Stimulated activated CD4-positive, alpha-beta T cell treated with anti-CD3 and anti-CD28 coated beads, Interleukin-2, amount 100 ng/mL, for 24 hours (primary cell): ENCODE data around the gene SNX30.

Experiments used
- DNase-seq, 2 donors: peaks; one replicate each; pipeline ENCODE4 v3.0.0-alpha.2; 2020

Gene SNX30

GRCh38 chr9:112752334-112753125 is 2.0 kb downstream of the SNX30 start:
- no peak for DNase-seq

DNA sequence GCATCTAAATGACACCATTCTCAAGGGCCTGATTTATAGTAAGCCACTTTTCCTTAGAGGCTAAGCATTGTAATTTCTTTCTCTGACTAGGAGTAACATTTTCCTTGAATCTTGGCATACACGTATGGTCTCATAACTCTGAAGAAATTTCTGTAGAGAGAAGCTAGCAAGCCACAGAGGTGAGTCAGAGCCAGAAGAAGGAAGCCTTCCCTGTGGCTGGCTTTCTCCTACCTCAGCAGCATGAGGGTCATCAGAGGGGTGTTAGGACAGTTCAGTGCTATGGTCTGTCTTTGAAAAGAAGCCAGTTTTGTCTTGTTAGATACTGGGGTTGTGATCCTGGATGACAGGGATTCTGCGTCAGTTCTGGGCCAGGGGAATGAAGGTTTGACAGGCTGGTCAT is 3.2 kb downstream of the SNX30 start:
- DNase-seq = peak in 1 of 2 donors; percentile 15

DNA sequence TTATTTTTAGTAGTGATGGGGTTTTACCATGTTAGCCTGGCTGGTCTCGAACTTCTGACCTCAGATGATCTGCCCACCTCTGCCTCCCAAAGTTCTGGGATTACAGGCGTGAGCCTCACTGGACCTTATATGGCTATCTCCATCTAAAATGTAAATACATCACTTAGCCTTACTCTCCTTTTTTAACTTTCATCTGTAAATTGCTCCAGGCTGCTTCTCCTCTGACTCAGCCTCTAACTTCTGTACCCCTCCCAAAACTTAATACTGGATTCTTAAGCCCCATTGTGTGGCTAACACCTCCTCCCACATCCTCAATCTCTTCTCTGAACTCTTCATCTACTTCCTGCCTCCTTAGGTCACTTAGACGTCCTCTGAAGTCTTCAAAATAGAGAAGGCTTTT is 4.0 kb downstream of the SNX30 start:
- DNase-seq = peak in 1 of 2 donors; percentile 40

DNA sequence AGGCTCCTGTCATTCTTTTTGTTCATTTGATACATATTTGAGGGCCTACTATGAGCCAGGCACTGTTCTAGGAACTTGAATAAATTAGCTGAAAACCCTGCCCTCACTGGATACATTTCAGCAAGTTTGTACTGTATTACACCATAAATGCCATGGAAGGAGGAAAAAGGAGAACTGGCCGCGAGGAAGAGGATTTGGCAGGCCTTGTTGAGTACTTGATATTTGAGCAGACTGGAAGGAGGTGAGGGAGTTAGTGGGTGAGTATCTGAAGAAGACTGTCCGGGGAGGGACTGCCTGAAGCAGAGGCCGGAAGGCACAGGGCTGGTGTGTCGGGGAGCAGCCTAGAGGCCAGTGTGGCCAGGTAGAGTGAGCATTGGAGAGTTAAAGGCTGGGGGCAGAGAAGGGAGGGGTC is 4.5 kb downstream of the SNX30 start:
- DNase-seq = no peak

GRCh38 chr9:112755675-112756074 is 5.1 kb downstream of the SNX30 start:
- DNase-seq = no peak

- no peak for DNase-seq
These were observed 6.8 kb downstream of the SNX30 start for GRCh38 chr9:112757282-112757883.

GRCh38 chr9:112757940-112758339 is 7.4 kb downstream of the SNX30 start:
- no peak for DNase-seq

- no peak for DNase-seq
These were observed 10.3 kb downstream of the SNX30 start for GRCh38 chr9:112760821-112761220.

- DNase-seq = no peak
These were observed 11.5 kb downstream of the SNX30 start for GRCh38 chr9:112761912-112762655.

- DNase-seq = no peak
These were observed 12.4 kb downstream of the SNX30 start for GRCh38 chr9:112762726-112763518.

DNA sequence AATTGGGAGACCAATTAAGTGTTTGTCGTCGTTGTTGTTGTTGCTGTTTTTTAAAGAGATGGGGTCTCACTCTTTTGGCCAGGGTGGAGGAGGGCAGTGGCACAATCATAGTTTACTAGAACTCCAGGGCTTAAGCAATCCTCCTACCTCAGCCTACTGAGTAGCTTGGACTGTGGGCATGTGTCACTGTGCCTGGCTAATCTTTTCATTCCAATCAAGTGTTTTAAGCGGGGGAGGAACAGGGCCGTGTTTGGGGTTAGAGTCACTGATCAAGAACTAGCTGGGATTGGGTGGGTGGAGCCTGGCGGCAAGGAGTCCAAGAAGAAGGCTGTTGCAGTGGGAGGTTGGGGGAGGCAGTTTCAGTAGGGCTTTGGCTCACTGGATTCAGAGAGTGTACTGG is 13.8 kb downstream of the SNX30 start:
- no peak for DNase-seq

GRCh38 chr9:112764837-112765236 is 14.3 kb downstream of the SNX30 start:
- DNase-seq = no peak

DNA sequence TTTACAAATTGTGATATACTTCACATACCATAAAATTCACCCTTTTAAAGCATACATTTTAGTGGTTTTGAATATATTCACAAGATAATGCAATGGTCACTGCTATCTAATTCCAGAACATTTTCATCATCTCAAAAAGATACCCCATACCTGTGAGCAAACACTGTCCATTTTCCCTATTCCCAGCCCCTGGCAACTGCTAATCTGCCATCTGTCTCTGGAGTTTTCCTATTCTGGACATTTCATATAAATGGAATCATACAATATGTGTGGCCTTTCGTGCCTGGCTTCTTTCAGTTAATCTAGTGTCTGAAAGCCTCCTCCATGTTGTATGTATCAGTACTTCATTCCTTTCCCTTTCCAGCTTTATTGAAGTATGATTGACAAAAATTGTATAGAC is 14.7 kb downstream of the SNX30 start:
- DNase-seq = no peak

- no peak for DNase-seq
These were observed 21.0 kb downstream of the SNX30 start for GRCh38 chr9:112771359-112772214.

DNA sequence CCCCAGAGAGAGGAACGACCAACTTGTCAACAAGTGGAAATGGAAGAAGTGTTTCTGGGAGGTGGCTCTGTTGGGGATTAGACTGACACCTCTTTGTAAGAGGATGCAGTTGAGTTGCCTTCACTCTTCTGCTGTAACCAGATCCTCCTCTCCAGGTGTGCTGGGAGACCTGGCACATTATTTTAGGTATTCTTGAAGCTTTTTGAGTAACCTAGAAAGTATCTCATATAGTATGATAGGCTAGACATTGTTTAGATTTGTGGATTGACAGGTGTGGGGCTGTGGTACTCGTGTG is 21.6 kb downstream of the SNX30 start:
- DNase-seq = no peak

GRCh38 chr9:112772551-112772950 is 22.0 kb downstream of the SNX30 start:
- no peak for DNase-seq

DNA sequence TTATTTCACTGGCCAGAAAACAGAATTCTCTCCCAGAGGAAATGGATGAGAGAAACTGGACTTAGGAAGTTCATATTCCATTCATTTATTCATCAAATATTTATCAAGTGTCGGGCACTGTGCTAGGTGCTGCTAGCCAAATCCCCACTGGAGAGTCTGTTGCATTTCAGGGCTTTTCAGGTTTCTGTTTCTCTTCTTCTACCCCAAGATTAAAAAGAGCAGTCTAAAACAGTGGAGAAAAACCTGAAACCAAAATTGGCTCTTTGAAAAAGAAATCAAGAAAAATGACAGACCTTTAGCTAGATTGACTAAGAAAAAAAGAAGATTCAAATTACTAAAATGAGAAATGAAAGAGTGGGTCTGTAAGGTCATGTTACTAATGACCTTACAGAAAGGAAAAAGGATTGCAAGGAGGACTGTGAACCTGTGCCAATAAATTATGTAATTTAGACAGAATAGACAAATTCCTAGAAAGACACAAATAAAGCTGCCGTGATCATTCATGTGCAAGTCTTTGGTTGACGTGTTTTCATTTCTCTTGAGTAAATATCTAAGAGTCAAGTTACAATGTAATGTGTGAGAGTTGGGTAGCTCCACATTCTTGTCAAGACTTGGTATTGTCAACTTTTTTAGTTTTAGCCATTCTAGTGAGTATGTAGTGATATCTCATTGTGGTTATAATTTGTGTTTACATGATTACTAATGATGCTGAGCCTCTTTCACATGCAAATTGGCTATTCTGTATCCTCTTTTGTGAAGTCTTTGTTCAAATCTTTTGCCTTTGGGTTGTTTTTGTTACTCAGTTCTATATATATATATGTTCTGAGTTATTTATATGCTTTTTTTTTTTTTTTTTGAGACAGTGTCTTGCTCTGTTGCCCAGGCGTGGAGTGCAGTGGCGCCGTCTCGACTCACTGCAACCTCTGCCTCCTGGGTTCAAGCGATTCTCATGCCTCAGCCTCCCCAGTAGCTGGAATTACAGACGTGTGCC is 23.7 kb downstream of the SNX30 start:
- no peak for DNase-seq

DNA sequence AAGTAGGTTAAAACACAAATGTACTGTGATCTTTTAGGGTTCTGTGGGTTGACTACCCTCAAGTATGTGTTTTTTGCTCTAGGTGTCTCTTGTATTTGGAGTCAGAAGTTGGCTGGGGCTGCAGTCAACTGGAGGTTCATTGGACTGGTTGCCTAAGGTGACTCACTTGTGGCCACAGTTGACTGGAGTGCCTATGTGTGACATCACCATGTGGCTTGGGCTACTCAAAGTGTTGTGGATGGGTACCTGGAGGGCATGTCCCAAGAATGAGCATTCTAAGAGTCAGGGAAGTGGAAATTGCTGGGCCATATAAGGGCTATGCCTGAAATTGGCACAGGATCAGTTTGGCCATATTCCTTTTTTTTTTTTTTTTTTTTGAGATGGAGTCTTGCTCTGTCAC is 27.4 kb downstream of the SNX30 start:
- DNase-seq = peak in 1 of 2 donors; percentile 7

DNA sequence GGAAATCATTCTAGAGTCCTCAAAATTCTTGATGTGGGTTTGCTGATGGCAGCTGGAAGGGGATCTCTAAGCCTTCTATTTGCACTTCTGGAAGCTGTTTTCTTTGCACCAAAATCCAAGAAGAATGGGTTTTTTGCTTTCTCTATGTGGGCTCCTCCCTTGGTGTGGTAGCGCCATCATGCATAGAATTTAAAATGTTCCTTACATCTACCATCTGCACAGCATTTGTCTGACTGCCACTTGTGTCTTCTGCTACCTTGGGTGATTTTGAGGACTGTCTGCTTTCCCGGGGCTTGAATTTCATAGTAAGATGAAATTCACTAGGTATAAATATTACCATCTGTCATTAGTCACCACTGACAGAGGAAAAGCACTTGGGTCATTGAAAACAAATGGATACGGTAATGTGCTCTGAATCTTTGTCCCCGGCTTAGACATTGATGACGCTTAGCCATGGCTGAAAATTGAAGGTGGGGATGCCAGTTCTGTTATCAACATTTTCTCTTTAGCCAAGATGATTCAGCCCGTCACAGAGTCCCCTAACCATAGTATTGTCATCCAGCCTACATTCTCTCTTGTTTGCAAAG is 30.0 kb downstream of the SNX30 start:
- no peak for DNase-seq

- no peak for DNase-seq
These were observed 31.7 kb downstream of the SNX30 start for GRCh38 chr9:112782218-112782617.

GRCh38 chr9:112783551-112783954 is 33.0 kb downstream of the SNX30 start:
- no peak for DNase-seq
